ENCODE measurements around the gene PWWP2B. TPM values are rescaled to one million over a fixed set of nuclear protein-coding genes. Genes with fewer than 3 reads are reported as not detected.

PWWP2B gene
- total RNA-seq, 1 donor from 2014 or later, result 24.4 TPM

DNA sequence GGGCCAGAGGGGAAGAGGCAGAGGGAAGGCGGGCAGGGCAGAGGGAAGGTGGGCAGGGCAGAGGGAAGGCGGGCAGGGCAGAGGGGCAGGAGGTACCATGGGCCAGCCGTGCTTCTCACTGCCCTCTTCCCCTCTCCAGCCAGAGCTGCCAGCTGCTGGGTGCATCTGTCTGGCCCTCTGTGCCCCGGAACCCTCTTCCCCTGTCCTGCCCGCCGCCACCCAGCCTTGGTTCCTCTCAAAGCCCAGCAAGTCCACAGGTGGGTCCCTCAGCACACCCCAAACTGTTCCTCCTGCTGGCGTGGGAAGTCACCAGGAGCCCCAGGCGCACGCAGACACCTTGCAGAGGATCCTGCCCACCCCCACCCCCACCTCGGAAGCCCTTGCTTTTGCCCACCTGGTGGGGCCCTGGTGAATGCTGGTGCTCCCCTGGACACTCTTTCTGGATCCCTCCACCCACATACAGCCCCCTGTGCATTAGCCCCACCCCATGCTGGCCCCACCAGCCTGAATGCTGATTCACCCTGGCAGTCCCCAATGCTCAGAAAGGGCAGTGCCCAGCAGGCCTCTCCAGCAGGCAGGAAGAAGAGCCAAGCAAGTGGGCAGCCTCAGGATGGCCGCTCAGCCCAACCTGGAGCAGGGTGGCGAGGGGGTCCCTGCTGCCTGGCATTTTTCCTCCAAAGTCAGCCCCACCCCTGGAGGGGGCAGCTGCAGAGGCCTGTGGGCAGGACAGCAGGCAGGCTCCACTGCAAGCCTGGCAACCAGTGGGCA, 1.9 kb upstream of the PWWP2B start:
- Histone ChIP-seq H3K27ac (peak overlapping the region; percentile 91 to 95), H3K9me3 (no peaks in the 10 kb centered on the region), H3K4me1 (peaks cover 3 to 23% of the 10 kb centered on the region in 2 donors), H3K27me3 (no peaks in the 10 kb centered on the region), H3K36me3 (no peaks in the 10 kb centered on the region), H3K4me3 (no peak overlapping the region)
- intact Hi-C loops (cut with DNase I), result loop anchor here (5.0 kb wide), 2 partner anchors 63 to 142 kb away; partner anchors contain the start of genes INPP5A and LRRC27
- TF ChIP-seq, protein P1, sequence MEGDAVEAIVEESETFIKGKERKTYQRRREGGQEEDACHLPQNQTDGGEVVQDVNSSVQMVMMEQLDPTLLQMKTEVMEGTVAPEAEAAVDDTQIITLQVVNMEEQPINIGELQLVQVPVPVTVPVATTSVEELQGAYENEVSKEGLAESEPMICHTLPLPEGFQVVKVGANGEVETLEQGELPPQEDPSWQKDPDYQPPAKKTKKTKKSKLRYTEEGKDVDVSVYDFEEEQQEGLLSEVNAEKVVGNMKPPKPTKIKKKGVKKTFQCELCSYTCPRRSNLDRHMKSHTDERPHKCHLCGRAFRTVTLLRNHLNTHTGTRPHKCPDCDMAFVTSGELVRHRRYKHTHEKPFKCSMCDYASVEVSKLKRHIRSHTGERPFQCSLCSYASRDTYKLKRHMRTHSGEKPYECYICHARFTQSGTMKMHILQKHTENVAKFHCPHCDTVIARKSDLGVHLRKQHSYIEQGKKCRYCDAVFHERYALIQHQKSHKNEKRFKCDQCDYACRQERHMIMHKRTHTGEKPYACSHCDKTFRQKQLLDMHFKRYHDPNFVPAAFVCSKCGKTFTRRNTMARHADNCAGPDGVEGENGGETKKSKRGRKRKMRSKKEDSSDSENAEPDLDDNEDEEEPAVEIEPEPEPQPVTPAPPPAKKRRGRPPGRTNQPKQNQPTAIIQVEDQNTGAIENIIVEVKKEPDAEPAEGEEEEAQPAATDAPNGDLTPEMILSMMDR (IDR thresholded peaks at IDR 0.05), result no peak
- peak in 1 of 2 donors; percentile 69 for DNase-seq (ENCODE audit: low spot score in 2 of 2)

DNA sequence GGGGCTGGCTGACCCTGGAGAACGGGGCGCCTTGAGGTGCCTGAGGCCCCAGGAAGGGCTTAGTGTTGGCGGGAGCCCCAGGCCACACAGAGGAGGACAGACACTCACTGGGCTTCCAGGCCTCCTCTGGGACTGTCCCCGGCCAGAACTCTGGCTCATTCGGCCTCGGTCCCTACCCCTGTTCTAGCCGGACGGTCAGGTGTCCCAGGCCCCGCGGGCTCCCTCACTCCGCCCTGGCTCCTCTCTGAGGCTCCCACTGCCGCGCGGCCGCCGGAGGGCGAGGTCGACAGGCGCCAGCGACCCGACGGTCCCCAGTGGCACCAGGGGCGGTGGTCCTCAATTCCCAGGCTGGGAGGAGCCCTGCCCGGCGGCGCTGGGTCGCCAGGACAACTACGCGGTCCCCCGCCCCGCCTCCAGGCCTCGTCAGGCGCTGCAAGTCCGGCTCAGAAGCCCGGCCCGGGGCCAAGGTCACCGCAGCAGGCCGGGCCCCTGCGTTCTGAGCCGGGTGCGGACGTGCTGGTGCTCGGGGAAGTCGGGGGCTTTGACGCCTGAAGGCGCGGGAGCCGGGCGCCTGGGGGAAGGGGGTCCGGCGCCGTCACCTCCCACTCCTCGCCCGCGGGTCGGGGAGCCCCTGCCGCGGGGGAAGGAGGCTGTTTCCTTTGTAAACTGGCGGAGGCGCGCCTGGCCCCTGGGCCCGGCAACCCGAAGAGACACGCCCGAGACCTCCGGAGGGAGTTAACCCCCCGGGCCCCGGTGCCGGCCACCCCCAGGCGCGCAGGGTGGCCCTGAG, 1.1 kb upstream of the PWWP2B start:
- intact Hi-C loops (cut with DNase I), result loop anchor here (2.0 to 5.0 kb wide), 4 partner anchors 57 to 239 kb away; partner anchors contain the start of genes INPP5A and LRRC27
- peak in 1 of 2 donors; percentile 84 for DNase-seq (ENCODE audit: low spot score in 2 of 2)
- Histone ChIP-seq H3K36me3 (no peaks in the 10 kb centered on the region), H3K27ac (peak overlapping the region; percentile 91 to 95), H3K4me3 (peak overlapping the region; percentile 74 to 90), H3K4me1 (peaks cover 3 to 26% of the 10 kb centered on the region in 2 donors), H3K27me3 (no peaks in the 10 kb centered on the region), H3K9me3 (no peaks in the 10 kb centered on the region)
- TF ChIP-seq, protein P1 (IDR thresholded peaks at IDR 0.05), result no peak

DNA sequence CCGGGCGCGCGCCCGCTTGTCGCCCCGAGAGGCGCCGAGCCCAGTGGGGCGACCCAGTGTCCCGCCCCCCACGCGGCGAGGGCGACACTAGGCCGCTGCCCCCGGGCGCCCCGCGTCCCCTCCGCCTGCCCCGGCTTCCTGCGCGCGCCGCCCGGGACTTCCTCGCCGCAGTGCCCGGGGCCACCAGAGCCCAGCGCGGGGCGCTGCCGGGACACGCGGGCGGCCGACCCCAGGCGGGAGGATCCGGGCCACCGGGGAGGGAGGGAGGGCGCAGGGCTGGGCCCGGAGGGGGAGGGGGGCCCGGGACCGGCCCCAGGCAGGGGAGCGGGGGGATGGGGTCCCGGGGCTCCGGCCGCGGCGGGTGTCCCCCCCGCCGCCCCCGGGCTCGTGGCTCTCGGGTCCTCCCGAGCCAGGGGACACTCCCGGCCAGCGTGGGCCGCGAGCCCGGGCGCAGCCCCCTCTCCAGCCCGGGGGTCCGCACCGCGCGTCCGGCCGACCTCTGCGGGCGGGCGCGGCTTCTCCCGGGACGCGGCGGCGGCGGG, 435 bp upstream of the PWWP2B start:
- no peaks in the 10 kb centered on the region for H3K27me3 ChIP-seq
- TF ChIP-seq, protein P1 (IDR thresholded peaks at IDR 0.05), result peak; percentile 13 to 53 (median 32)
- peak in 1 of 2 donors; percentile 81 for DNase-seq (ENCODE audit: low spot score in 2 of 2)
- no peaks in the 10 kb centered on the region for H3K9me3 ChIP-seq
- intact Hi-C loops (cut with DNase I), result loop anchor here (1.0 to 5.0 kb wide), 6 partner anchors 25 to 496 kb away; partner anchors contain the start of genes INPP5A and LRRC27
- peaks cover 3 to 26% of the 10 kb centered on the region in 2 donors for H3K4me1 ChIP-seq
- peak overlapping the region; percentile 91 to 95 for H3K27ac ChIP-seq
- no peaks in the 10 kb centered on the region for H3K36me3 ChIP-seq
- H3K4me3 ChIP-seq, result peak overlapping the region; percentile 74 to 90

DNA sequence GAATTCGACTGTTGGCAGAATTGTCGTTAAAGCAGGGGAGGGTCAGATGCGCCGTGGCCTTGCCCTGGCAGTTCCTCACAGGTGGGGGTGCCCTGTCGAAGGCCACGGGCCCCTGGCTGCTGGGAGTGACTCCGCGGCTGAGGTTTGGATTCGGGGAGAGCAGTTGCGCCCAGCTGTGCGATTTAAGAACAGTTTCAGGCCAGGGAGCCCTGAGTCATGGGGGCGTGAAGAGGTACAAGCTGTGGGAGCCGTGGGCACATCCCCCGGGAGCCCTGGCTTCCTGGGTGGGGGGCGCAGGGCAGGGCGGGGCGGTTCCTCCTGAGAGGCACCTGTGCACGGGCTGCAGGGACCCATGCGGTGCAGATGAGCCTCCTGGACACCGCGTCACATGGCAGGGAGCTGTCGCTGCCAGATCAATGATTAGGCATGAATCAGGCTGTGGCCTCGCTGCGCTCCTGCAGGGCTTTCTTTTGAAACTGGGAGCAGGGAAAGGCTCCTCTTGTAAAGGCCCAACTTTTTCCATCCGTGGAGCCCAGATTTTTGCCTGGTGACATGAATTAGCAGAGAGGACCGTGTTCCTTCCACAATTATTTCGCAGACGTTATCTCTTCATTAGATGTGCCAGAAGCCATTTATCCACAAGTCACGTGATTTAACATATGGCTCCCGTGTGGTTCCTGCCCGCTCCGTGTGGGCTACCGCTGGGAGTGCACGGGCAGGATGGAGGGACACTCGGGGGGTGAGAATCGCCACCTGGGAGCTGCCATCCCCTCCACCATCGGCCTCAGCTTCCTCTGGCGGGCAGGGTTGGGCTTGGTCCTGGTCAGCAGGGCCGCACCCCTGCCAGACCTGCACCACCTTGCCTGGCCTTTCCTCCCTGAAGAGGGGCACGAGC, 918 bp downstream of the PWWP2B start:
- no peaks in the 10 kb centered on the region for H3K9me3 ChIP-seq
- H3K27me3 ChIP-seq, result no peaks in the 10 kb centered on the region
- intact Hi-C loops (cut with DNase I), result loop anchor here (1.0 to 5.0 kb wide), 6 partner anchors 23 to 498 kb away; partner anchors contain the start of genes INPP5A and LRRC27
- TF ChIP-seq, protein P1 (IDR thresholded peaks at IDR 0.05), result no peak
- H3K27ac ChIP-seq, result peak overlapping the region; percentile 68 to 83
- H3K4me3 ChIP-seq, result peak overlapping the region; percentile 80 to 99
- peaks cover 3 to 26% of the 10 kb centered on the region in 2 donors for H3K4me1 ChIP-seq
- H3K36me3 ChIP-seq, result no peaks in the 10 kb centered on the region
- no peak for DNase-seq (ENCODE audit: low spot score in 2 of 2)

All from ascending aorta (tissue), 2 donors.